ENCODE results near the gene AIFM2. TPM values are rescaled to one million over a fixed set of nuclear protein-coding genes. Genes with fewer than 3 reads are reported as not detected.
"Not testable (repeated sequence)": the region's sequence is repeated elsewhere in the genome, so short reads cannot be mapped to it uniquely, and the experiment has no call there.

Gene AIFM2
- total RNA-seq, 8 experiments from 2014 or later = 1.5 to 9.6 (median 4.2) TPM

DNA sequence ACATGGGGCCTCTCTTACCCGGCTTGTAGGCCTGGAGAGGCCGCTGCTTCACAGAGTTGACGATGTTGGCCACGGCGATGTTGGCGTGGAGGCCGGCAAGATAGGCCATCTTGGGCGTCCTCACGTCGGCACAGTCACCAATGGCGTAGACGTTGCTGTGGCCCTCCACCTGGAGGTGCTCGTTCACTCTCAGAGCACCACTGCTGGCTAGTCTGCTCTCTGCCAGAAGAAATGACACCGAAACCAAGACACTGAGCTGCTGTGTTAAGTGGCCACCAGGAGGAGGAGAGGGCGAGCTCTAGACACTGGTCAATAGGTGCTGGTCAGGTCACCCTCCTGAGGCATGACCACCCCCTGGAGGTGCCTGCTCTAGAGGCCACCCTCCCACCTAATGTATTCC is 17.7 kb downstream of the AIFM2 start:
- WGBS, 10 experiments = 85 to 90% methylated on average over 2 to 4 of the region's 15 CpGs; no CpG with 5 or more reads in 8 of the 10 experiments
- in situ Hi-C loops (cut with MboI; ENCODE audit: low pct_unique_long_range_greater_than_20kb in 2 of 9, low sequenced_read_pairs in 9 of 9, unreplicated experiment in 9 of 9) = no loop called here
- Histone ChIP-seq H3K27ac (no peak overlapping the region), H3K4me1 (replicated peaks in 1 of 2) (peaks cover 3 to 6% of the 10 kb centered on the region in 2 donors), H3K4me3 (no peak overlapping the region)
- no peak for ATAC-seq (replicated peaks in 6 of 8)

DNA sequence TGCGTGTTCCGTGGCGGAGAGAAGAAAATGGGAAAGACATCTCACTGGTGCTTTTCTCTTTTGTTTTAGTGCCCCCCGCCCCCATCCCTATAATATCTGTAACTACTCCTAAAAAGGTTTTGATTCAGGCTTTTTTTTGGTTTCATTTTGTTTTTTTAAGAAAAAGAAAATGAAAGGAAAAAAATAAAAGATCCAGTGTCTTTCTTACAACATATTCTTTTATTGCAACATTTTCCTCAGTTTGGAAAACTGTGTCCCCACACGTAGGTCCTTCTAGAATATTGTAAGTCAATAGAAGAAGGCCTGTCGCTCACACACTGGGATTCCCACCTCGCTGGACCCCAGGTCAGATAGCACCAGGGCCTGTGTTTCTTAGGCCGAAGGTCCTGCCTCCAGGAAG is 20.6 kb downstream of the AIFM2 start:
- WGBS, 10 experiments = 80 to 100% (median 97%) methylated on average over 2 to 7 of the region's 8 CpGs
- in situ Hi-C loops (cut with MboI; ENCODE audit: low pct_unique_long_range_greater_than_20kb in 2 of 9, low sequenced_read_pairs in 9 of 9, unreplicated experiment in 9 of 9) = no loop called here
- no peak for ATAC-seq (replicated peaks in 6 of 8)
- no peak overlapping the region for H3K4me3 ChIP-seq
- H3K4me1 ChIP-seq (replicated peaks in 1 of 2) = no peaks in the 10 kb centered on the region
- H3K27ac ChIP-seq = no peak overlapping the region

DNA sequence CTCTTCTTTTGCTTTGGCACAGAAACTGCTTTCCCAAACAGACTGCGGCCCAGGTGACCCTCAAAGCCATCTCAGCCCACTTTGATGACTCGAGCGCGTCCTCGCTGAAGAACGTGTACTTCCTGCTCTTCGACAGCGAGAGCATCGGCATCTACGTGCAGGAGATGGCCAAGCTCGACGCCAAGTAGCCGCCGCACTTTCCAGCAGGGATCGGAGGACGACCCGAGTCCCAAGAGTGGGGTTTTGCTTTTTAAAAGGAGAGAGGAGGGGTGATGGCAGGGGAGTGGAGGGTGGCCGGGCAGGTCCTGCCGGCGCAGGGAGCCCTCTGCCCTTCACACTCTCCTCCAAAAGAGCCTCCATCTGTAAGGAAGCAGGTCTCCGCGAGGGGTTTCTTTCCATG is 21.1 kb downstream of the AIFM2 start:
- ATAC-seq (replicated peaks in 6 of 8) = no peak
- H3K4me1 ChIP-seq (replicated peaks in 1 of 2) = no peaks in the 10 kb centered on the region
- in situ Hi-C loops (cut with MboI; ENCODE audit: low pct_unique_long_range_greater_than_20kb in 2 of 9, low sequenced_read_pairs in 9 of 9, unreplicated experiment in 9 of 9) = no loop called here
- H3K4me3 ChIP-seq = no peak overlapping the region
- H3K27ac ChIP-seq = no peak overlapping the region
- WGBS, 10 experiments = 65 to 100% (median 93%) methylated on average over 1 to 14 of the region's 22 CpGs; no CpG with 5 or more reads in 3 of the 10 experiments

DNA sequence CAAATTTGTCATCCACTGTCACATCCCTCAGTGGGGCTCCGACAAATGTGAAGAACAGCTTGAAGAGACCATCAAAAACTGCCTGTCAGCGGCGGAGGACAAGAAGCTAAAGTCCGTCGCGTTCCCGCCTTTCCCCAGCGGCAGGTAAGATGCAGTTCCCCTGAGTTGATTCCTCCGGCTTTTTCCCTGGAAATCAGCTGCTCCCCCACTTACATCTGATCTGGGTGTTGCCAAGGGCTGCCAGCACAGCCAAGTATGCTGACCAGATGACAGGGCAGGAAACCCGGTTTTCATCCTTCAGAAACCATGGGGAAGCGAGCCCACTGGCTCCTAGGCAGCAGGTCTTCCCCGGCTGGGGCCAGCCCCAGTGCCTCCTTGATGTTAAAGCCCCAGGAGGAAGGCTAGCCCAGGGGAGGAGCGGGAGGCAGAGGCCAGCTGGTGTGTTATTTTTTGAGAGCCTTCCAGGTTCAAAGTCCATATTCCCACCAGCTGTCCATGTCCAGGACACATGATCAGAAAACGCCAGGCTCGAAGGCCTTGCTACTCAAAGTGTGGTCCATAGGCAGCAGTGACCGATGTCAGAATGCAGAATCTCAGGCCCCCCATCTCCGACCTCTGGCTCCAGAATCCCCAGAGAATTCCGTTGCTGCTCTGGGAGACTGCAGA is 23.4 kb downstream of the AIFM2 start:
- H3K27ac ChIP-seq = no peak overlapping the region
- WGBS, 10 experiments = 57 to 100% (median 86%) methylated on average over 3 to 8 of the region's 18 CpGs; no CpG with 5 or more reads in 4 of the 10 experiments
- H3K4me1 ChIP-seq (replicated peaks in 1 of 2) = peaks cover 0 to 8% of the 10 kb centered on the region in 2 donors
- H3K4me3 ChIP-seq = no peak overlapping the region
- in situ Hi-C loops (cut with MboI; ENCODE audit: low pct_unique_long_range_greater_than_20kb in 2 of 9, low sequenced_read_pairs in 9 of 9, unreplicated experiment in 9 of 9) = no loop called here
- ATAC-seq (replicated peaks in 6 of 8) = peak in 2 of 8 experiments; percentile 38 to 69

DNA sequence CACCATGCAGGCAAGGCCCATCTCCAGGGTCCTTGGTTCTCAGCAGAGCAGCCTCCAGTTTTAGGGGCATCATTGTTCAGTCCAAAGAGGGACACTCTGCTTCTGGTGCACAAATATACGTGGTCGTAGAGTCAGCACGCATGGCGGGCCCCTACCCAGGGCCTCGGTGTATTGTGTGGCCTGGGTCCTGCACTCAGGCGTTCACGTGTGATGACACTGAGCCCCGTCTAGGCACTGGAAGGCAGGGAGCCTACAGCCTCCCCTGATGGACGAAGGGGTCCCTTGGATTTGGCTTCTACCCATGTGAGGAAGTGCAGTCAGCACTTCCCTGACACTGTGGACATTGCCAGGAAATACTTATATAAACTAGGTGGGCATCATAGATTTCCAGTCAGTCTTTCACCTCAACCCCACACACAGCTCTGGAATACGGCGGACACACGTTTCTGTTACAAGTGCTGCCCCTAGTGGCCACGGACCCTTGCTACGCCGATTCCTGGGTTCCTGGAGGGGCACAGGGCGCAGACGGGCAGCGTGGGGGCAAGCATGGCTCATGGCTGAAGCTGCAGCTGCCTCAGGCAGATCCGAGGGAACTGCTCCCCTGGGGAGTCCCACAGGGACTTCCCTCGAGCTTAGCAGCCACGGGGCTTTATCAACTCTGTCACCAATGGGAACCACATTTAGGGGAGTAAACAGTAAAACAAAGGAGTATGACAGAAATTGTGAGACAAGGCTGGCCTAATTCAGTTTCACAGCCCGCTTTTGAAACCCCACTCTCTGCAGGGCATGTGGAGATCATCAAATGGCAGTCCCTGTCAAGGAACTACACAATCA is 25.4 kb downstream of the AIFM2 start:
- WGBS, 10 experiments = 29 to 100% (median 87%) methylated on average over 1 to 13 of the region's 22 CpGs; no CpG with 5 or more reads in 3 of the 10 experiments

DNA sequence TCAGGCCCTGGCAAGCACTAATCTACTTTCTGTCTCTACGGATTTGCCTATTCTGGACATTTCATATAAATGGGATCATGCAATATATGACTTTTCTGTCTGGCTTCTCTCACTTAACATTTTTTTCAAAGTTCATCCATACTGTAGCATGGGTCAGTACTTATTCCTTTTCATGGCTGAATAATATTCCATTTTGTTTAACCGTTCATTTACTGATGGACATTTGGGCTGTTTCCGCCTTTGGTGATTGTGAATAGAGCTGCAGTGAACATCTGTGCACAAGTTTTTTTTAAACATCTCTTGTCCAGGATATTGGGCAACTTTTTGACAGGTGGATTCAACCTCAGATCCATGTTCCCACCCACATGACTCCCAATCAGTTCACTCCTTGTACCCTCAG is 31.0 kb downstream of the AIFM2 start:
- peaks cover 0 to 8% of the 10 kb centered on the region in 2 donors for H3K4me1 ChIP-seq (replicated peaks in 1 of 2)
- 42 to 100% (median 80%) methylated on average over 1 to 3 of the region's 3 CpGs; no CpG with 5 or more reads in 1 of the 10 experiments for WGBS, 10 experiments
- H3K27ac ChIP-seq = no peak overlapping the region
- H3K4me3 ChIP-seq = no peak overlapping the region
- in situ Hi-C loops (cut with MboI; ENCODE audit: low pct_unique_long_range_greater_than_20kb in 2 of 9, low sequenced_read_pairs in 9 of 9, unreplicated experiment in 9 of 9) = no loop called here
- ATAC-seq (replicated peaks in 6 of 8) = no peak

More for the DNA sequence above, 25.4 kb downstream of the AIFM2 start:
- no peak overlapping the region for H3K4me3 ChIP-seq
- in situ Hi-C loops (cut with MboI; ENCODE audit: low pct_unique_long_range_greater_than_20kb in 2 of 9, low sequenced_read_pairs in 9 of 9, unreplicated experiment in 9 of 9) = no loop called here
- H3K27ac ChIP-seq = no peak overlapping the region
- peaks cover 0 to 8% of the 10 kb centered on the region in 2 donors for H3K4me1 ChIP-seq (replicated peaks in 1 of 2)
- ATAC-seq (replicated peaks in 6 of 8) = peak in 3 of 8 experiments; percentile 29 to 76 (median 70)

DNA sequence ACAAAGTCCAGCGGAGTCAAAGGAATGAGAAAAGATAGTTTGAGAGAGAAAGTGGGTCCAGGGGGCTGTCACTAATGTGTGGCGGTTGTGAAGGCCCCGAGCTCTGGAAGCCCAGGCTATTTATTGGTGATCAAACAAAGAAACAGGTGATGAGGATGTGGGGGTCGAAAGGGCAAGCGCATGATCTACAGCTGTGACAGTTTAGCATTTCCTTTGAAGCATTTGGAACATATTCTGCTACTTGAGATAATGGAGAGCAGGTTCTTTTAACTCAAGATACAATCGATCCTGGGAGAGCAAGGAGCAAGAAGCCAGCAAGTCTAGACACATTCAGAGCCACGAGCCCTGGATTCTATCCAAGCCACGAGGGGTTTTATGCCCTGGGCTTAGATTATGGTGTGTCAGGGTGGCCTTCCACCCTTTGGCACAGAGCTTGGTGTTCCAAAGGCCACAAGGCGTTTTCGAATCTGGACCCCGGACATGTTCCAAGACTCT is 31.5 kb downstream of the AIFM2 start:
- H3K4me3 ChIP-seq; in situ Hi-C loops (cut with MboI; ENCODE audit: low pct_unique_long_range_greater_than_20kb in 2 of 9, low sequenced_read_pairs in 9 of 9, unreplicated experiment in 9 of 9); ATAC-seq (replicated peaks in 6 of 8); H3K4me1 ChIP-seq (replicated peaks in 1 of 2); H3K27ac ChIP-seq: not testable (repeated sequence)
- 0 to 90% (median 70%) methylated on average over 2 to 9 of the region's 11 CpGs; no CpG with 5 or more reads in 4 of the 10 experiments for WGBS, 10 experiments

DNA sequence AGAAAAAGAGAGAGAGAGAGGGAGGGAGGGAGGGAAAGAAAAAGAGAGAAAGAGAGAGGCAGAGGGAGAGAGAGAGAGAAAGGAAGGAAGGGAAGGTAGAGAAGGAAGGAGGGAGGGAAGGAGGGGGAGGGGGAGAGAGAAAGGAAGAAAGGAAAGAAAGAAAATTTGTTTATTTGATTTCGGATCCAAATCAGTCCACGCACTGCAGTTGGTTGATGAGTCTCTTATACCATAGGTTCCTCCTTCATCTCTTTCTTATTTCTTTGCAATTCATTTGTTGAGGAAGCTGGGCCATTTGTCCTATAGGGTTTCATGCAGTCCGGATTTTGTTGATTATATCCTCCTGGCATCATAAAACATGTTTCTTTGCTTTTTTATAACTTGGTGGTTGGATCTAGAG is 34.4 kb downstream of the AIFM2 start:
- Histone ChIP-seq H3K4me1 (replicated peaks in 1 of 2) (peaks cover 0 to 12% of the 10 kb centered on the region in 2 donors), H3K27ac (no peak overlapping the region), H3K4me3 (no peak overlapping the region)
- no peak for ATAC-seq (replicated peaks in 6 of 8)
- in situ Hi-C loops (cut with MboI; ENCODE audit: low pct_unique_long_range_greater_than_20kb in 2 of 9, low sequenced_read_pairs in 9 of 9, unreplicated experiment in 9 of 9) = no loop called here
- 81 to 100% (median 100%) methylated on average over 1 to 3 of the region's 3 CpGs; no CpG with 5 or more reads in 3 of the 10 experiments for WGBS, 10 experiments

DNA sequence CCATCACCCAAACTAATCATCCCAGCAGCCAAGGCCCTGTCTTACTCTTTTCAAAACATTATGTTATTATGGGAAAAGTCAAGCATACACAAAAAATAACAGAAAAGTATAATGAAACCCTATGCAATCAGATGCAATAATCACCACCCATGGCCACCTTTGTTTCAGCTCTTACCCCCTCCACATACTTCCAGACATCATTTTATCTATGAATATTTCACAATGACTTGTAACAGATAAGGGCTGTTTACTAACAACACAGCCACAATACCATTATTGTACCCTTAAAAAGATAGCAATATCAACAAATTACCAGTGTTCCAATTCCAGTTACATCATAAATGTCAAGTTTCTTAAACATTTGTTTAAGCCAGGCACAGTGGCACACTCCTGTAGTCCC is 35.2 kb downstream of the AIFM2 start:
- no peak overlapping the region for H3K4me3 ChIP-seq
- no peak for ATAC-seq (replicated peaks in 6 of 8)
- peaks cover 0 to 12% of the 10 kb centered on the region in 2 donors for H3K4me1 ChIP-seq (replicated peaks in 1 of 2)
- in situ Hi-C loops (cut with MboI; ENCODE audit: low pct_unique_long_range_greater_than_20kb in 2 of 9, low sequenced_read_pairs in 9 of 9, unreplicated experiment in 9 of 9) = no loop called here
- no peak overlapping the region for H3K27ac ChIP-seq

DNA sequence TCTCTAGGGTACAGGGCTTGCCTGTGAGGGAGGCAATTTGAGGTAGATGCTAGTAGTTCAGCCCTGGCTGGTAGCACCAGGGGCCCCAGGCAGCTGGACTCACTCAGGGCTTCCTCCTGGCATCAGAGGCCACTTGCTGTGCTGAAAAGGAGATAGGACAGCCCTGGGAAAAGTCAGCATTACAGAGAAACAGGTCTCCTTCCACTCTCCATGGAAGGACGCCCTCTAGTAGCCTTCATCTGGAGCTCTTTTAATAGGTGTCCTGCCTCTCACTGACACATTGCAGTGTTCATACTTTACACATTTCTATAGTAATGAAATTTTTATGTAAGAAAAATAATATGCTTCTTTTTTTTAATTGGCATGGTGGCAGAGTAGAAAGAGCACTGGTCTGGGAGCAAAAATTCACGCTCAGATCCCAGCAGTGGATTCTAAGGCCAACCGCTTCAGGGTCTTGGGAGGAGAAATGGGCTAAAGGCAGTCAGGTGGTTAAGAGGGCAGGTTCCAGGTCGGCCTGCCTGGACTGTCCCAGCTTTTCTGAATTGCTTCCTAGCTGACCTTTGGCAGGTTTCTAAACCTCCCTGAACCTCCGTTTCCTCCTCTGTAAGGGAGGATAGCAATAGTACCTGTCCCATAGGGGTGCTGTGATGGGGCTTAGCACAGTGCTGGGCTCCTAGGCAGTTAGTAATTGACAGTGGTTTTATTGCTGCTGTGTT is 35.8 kb downstream of the AIFM2 start:
- Histone ChIP-seq H3K27ac (no peak overlapping the region), H3K4me1 (replicated peaks in 1 of 2) (peaks cover 0 to 12% of the 10 kb centered on the region in 2 donors), H3K4me3 (no peak overlapping the region)
- WGBS, 10 experiments = 50 to 100% (median 90%) methylated on average over 1 to 4 of the region's 5 CpGs; no CpG with 5 or more reads in 1 of the 10 experiments
- in situ Hi-C loops (cut with MboI; ENCODE audit: low pct_unique_long_range_greater_than_20kb in 2 of 9, low sequenced_read_pairs in 9 of 9, unreplicated experiment in 9 of 9) = no loop called here
- ATAC-seq (replicated peaks in 6 of 8) = no peak

DNA sequence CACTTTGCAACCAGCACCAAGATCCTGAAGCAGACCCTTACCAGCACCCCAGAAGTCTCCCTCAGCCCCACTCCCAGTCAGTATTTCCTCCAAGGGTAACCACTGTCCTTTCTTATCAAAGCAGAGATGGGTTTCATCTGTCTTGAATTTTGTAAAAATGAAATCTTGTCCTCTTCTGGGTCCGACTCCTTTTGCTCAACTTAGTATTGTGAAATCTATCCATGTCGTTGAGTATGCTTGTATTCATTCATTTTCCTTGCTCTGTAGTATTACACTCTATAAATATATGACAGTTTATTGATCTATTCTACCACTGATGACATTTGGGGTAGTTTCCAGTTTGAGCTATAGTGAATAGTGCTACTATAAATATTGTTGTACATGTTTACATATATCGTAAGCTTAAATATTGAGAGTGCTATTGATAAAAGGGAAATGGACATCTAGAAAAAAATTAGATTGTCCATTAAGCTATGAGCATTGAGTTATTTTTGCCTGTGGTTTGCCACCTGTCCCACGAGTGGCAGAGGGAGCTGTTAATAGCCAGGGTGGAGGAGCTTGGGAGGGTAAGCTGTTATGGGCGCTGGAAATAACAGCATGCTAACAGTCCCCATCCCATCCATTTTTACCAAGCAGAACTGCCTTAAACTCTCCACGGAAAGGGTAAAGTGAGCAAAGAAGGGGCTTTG is 36.5 kb downstream of the AIFM2 start:
- ATAC-seq (replicated peaks in 6 of 8) = no peak
- peaks cover 0 to 12% of the 10 kb centered on the region in 2 donors for H3K4me1 ChIP-seq (replicated peaks in 1 of 2)
- no peak overlapping the region for H3K4me3 ChIP-seq
- H3K27ac ChIP-seq = no peak overlapping the region
- in situ Hi-C loops (cut with MboI; ENCODE audit: low pct_unique_long_range_greater_than_20kb in 2 of 9, low sequenced_read_pairs in 9 of 9, unreplicated experiment in 9 of 9) = no loop called here
- WGBS, 10 experiments = 0 to 100% (median 88%) methylated on average over 1 to 6 of the region's 6 CpGs

DNA sequence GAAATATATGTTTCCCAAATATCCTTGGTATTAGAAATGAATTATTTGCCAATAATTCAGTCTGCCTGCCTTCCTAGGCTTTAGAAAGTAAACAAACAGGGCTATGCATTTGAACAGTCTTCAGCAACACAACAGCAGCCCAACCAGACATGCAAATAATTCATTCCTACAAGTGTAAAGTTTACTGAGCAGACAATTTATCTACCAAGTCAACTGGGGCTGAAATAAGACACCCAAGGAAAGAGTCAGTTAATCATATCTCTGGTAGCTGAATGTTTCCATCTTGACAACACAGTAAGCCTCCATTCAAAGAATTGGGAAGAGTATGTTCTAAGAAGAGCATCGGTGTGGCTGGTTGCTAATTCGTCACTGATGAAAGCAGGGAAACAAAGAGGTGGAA is 38.4 kb downstream of the AIFM2 start:
- H3K27ac ChIP-seq = no peak overlapping the region
- no peak overlapping the region for H3K4me3 ChIP-seq
- 17 to 100% (median 45%) methylated on average over 1 to 2 of the region's 2 CpGs; no CpG with 5 or more reads in 2 of the 10 experiments for WGBS, 10 experiments
- in situ Hi-C loops (cut with MboI; ENCODE audit: low pct_unique_long_range_greater_than_20kb in 2 of 9, low sequenced_read_pairs in 9 of 9, unreplicated experiment in 9 of 9) = no loop called here
- peak in 4 of 8 experiments; percentile 4 to 85 (median 65) for ATAC-seq (replicated peaks in 6 of 8)
- peaks cover 0 to 12% of the 10 kb centered on the region in 2 donors for H3K4me1 ChIP-seq (replicated peaks in 1 of 2)

Measured in motor neuron (in vitro differentiated cells).